Hepatic stellate cell (primary cell): ENCODE data around the gene TNFRSF4.
A peak's percentile ranks its signal among the peaks of the same experiment; 100 is the strongest.

ENCODE experiments used
- DNase-seq: peaks from one replicate; pipeline ENCODE4 v3.0.0; 2011; ENCODE audit warnings: low spot score

The TNFRSF4 gene

GRCh38 chr1:1245178-1245816, 31.3 kb upstream of the TNFRSF4 start:
- no peak for DNase-seq

DNA sequence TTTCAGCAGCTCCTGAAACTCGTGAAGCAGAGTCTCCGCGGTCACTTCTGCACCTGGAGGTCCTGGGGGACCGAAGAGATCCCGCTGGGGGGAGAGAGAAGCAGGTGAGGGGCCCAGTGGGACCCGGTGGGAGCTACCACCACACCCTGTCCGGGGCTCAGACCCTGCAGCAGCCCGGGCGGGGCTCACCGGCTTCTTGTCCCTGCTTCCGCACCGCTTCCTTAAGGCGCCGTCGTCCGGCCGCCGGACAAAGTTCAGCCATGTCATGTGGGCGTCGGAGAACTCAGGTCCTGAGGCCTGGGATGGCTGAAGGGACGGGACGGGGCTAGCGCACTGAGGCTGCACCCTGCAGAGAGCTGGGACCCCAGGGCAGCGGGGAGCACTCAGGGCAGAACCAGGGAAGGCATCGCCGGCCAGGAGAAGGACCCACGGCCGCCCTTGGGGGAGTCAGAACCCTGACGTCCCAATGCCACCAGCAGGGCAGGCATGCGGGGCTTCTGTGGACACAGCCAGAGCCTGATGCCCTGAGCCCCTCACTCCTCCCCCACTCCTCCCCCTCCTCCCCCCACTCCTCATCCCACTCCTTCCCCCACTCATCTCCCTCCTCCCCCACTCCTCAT, 30.3 kb upstream of the TNFRSF4 start:
- no peak for DNase-seq

- DNase-seq = no peak
These were observed 29.8 kb upstream of the TNFRSF4 start for GRCh38 chr1:1243807-1244191.

GRCh38 chr1:1243266-1243660, 29.3 kb upstream of the TNFRSF4 start:
- no peak for DNase-seq

- no peak for DNase-seq
These were observed 28.7 kb upstream of the TNFRSF4 start for GRCh38 chr1:1242461-1243265.

- no peak for DNase-seq
These were observed 27.8 kb upstream of the TNFRSF4 start for GRCh38 chr1:1241588-1242219.

DNA sequence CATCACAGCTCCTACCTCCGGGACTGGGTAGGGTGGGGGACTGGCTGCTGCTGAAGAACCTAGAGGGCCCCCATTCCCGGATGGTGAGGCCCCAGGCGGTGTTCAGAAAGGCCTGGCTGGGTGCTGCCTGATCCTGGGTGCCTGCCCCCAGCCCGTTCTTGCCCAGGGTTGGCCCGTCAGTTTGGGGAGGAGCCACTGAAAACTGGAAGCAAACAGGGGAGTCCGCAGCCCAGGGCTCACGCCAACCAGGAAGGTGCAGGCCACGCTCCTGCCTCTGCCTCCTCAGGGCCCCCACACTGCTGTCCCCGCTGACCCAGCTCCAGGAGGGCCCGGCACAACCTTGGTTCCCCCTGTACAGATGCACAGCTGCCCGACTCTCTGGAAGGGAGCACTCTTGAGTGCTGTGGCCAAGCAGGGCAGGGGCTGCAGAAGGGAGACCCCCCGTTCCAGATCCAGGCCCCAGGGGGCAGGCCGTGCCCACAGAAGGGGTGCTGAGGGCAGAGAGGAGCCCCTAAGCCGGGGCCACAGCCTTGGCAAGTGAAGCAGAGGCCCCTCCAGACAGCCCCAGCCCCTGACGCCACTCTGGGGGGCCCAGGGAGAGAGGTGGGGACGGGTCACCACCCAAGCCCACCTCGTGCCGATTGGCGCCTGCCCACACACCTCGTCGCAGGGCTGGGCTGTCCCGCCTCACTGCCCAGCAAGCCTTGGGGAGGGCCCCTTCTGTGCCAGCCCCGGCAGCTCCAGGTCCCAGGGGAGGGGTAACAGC, 27.1 kb upstream of the TNFRSF4 start:
- peak; percentile 35 for DNase-seq

DNA sequence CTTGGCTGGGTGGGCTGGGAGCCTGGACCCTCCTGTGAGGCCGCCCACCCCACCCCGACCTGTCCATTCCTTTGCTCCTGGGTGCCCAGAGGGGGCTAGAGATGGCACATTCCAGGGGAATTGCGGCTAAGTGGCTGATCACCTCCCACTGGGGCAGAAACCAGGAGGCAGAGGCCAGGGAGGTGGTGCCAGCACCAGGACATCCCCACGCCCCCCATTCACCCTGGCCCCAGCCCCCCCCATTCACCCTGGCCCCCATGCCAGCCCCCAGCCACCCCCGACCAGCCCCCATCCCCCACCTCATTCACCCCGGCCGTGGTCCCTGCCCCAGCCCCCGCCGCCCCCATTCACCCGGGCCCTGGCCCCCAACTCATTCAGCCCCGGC, 26.4 kb upstream of the TNFRSF4 start:
- DNase-seq = no peak

GRCh38 chr1:1239614-1240347, 25.8 kb upstream of the TNFRSF4 start:
- peak; percentile 40 for DNase-seq

DNA sequence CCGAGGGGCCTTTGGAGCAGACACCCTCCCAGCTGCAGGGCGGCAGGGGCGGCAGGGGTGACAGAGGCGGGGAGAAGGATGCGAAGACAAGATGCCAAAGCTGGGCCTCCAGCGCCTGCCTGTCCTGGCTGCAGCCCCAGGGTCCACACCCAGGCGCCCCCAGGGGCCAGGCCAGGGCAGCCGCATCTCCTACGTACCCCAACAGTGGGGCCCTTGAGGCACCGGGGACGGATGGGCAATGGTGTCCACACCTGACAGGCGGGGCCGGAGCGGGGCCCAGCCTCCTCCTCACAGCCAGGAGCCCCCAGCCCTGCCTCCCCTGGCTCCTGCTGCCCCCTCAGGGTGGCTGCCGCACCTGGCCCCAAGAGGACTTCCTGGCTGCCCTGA, 25.3 kb upstream of the TNFRSF4 start:
- DNase-seq = no peak

DNA sequence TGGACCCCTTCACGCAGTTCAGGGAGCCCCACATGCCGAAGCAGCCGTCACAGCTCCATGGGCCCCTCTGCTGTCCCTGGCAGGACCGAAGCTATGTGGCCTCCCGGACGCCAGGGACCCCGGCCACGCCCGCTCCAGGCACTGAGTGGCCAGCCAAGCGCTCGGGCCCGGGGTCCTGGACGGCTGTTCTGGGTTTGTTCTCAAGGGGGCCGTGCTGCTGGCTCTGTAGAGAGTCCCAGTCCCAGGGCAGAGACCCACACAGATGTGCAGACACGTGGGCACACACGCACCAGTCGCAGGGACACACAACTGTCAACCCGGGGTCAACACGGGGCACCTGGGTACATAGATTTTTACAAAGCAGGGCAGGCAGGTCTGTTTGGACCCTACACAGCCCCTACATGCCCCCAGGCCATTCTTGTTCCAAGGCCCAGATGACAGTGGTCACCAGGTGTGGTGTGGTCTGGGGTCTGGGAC, 24.8 kb upstream of the TNFRSF4 start:
- no peak for DNase-seq

DNA sequence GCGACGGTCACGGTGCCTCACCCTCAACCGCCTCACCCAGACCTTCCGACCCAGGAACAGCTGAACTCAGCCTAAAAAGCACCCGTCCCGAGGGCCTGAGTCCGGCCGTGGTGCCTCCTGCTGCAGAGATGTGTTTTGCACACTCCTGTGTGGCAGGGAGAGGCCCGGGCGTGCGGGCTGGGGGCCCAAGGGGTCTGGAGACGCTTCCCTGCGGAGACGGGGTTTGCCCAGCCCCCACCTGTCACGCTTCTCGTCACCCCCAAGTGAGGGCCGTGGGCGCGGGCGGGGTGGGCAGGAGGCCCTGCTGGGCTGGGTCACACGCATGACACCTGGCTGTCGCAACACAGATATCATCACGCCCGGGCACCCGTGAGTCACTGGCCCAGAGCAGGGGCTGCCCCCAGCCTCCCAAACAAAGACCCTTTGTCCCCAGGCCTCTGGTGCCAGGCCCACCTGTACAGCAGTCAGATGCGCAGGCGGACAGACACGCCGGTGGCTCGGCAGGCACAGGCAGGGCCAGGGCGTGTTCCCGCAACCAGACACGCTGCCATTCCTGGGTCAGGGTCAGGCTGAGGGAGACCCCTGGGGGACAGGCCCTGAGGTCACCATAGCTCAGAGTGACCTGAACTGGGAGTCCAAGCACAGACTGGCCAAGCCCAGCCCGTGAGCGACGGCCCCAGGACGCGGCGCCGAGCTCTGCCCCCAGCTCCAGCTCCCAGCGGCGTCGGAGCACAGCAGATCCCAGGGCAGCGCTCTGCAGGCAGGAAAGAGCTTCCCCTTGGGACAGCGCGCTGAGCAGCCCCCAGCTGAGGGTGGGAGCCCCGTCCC, 24.1 kb upstream of the TNFRSF4 start:
- no peak for DNase-seq

- DNase-seq = no peak
These were observed 23.3 kb upstream of the TNFRSF4 start for GRCh38 chr1:1236945-1237873.

DNA sequence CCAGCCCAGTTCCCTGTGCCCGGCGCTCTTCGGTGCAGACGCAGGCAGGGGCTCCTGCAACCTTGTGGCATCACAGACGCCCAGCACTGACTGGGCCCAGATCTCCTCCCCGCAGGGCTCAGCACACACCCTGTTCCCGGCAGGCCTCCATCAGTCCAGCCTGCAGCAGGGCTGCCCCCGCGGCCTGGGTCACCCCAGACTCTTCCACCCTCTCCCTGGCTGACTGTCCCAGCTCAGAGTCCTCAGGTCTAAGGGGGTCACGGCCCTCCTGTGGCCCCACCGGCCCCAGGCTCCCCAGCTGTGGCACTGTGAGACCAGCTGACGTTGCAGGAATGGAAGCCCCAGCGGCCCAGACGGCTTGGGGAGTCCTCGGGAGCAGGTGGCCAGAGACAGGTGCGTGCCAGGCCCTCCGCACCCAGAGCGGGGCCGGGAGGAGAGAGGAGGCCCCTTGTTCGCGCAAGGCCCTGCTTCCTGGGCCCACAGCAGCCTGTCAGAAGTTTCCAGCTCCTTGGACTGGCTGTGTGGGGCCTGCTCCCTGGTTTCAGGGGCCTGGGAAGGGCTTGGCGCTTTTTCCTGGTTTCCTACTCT, 22.3 kb upstream of the TNFRSF4 start:
- DNase-seq = no peak

GRCh38 chr1:1235016-1235744, 21.2 kb upstream of the TNFRSF4 start:
- DNase-seq = no peak

GRCh38 chr1:1234180-1234808, 20.3 kb upstream of the TNFRSF4 start:
- no peak for DNase-seq

DNA sequence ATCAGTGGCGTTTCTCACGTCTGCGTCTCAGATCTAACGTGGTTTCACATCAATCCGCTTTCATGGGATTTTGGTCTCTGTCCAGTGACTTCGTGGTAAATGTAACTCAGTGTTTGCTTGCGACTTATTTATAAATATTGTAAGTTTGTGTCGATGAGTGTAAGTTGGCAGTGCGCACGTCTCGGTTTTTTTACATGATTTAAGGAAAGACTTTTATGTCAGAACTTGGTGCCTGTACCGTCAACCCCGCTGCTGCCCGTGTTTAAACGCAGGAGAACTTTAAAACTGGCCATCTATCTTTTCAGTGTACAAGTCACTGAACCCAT, 19.6 kb upstream of the TNFRSF4 start:
- no peak for DNase-seq
